Stimulated activated naive B cell treated with anti-CD40 and anti-IgM and Interleukin-4, amounts not matched to agents 10 μg/mL and 1 μg/mL and 100 μg/mL, for 72 hours (primary cell): ENCODE data around the gene SOWAHC.
"Not testable (repeated sequence)": the region's sequence is repeated elsewhere in the genome, so short reads cannot be mapped to it uniquely, and the experiment has no call there.

ENCODE experiments used
- ATAC-seq, 2 donors: fragments of 150-1000 bp; cut with Tn5 transposase; replicated peaks; 2 replicates each; pipeline ENCODE4 v1.10.0; 2021; ENCODE audit warnings: moderate library complexity in 1 of 2
- DNase-seq: peaks from one replicate; pipeline ENCODE4 v3.0.0; 2021
- H3K27ac Mint-ChIP-seq: one replicate; pipeline ENCODE4 v1.8.0; 2022; ENCODE audit warnings: mild to moderate bottlenecking, mixed read lengths
- H3K27me3 Mint-ChIP-seq, 2 donors: one replicate each; pipeline ENCODE4 v1.8.0; 2022; ENCODE audit warnings: mixed read lengths in 2 of 2
- H3K36me3 Mint-ChIP-seq, 2 donors: one replicate each; pipeline ENCODE4 v1.8.0; 2022; ENCODE audit warnings: mixed read lengths in 2 of 2, mild to moderate bottlenecking in 1 of 2
- H3K4me1 Mint-ChIP-seq, 2 donors: one replicate each; pipeline ENCODE4 v1.8.0; 2022; ENCODE audit warnings: mixed read lengths in 2 of 2, mild to moderate bottlenecking in 1 of 2
- H3K4me3 Mint-ChIP-seq, 2 donors: one replicate each; pipeline ENCODE4 v1.8.0; 2022; ENCODE audit warnings: mild to moderate bottlenecking in 2 of 2, mixed read lengths in 2 of 2, moderate library complexity in 1 of 2
- H3K9me3 Mint-ChIP-seq, 2 donors: one replicate each; pipeline ENCODE4 v1.8.0; 2022; ENCODE audit warnings: mixed read lengths in 2 of 2, mild to moderate bottlenecking in 1 of 2

SOWAHC gene

DNA sequence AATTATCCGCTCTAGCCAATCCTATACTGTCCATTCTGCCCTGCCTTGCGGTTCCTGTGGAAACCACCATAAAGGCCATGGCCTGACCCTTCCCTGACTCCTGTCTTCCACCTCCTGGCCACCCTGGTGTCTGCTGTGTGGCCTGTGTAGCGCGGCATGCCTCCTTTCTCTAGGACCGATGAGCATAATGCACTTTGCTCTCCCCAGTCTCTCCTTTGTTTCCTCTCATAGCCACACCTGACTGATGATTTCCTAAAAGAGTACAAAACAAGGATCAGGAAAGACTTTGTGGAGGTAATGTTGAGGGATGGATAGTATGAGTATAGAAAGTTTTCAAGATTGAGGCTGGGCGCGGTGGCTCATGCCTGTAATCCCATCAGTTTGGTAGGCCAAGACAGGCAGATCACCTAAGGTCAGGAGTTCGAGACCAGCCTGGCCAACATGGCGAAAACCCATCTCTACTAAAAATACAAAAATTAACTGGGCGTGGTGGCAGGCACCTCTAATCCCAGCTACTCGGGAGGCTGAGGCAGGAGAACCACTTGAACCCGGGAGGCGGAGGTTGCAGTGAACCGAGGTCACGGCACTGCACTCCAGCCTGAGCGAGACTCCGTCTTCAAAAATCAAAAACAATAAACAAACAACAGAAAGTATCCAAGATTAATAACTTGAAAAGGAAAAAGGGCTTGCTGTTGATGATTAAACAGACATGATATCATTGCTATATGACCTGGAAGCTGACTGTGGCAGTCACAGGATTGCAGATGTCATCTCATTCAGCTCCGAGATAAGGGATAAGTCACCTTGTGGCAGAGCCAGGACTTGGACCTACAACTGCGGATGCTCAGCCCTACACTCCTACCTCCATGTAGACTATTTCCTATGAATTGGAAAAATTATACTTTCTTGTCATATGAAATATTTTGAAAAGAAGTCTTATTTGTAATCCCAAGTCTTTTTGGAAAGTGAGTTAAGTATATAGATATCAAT, 16.6 kb downstream of the SOWAHC start:
- Mint-ChIP-seq H3K36me3 (no peaks in the 10 kb centered on the region), H3K27ac (no peak overlapping the region), H3K4me1 (no peaks in the 10 kb centered on the region), H3K4me3 (no peak overlapping the region), H3K9me3 (no peaks in the 10 kb centered on the region), H3K27me3 (peaks cover 0 to 16% of the 10 kb centered on the region in 2 donors)
- no peak for ATAC-seq
- no peak for DNase-seq

DNA sequence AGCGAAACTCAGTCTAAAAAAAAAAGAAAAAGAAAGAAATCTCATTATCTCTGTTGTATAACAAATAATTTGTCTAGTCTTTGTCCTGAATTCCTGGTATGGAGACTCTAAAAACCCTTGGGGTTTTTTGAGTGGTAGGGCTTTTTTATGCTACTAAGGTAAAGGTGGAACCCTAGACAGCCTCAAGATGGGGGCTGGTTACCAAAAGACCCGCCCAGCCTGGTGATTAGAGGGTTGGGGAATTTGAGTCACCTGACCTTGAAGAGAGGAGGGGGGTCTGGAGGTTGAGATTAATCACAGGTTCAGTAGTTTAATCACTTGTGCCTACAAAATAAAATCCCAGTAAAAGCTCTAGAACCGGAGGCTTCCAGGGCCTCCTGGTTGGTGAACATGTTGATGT, 17.6 kb downstream of the SOWAHC start:
- Mint-ChIP-seq H3K9me3 (no peaks in the 10 kb centered on the region), H3K27ac (no peak overlapping the region), H3K36me3 (no peaks in the 10 kb centered on the region), H3K4me1 (no peaks in the 10 kb centered on the region), H3K27me3 (peaks cover 0 to 12% of the 10 kb centered on the region in 2 donors), H3K4me3 (no peak overlapping the region)
- ATAC-seq = no peak
- DNase-seq = no peak

GRCh38 chr2:109632158-109632789, 18.1 kb downstream of the SOWAHC start:
- H3K4me1 Mint-ChIP-seq = no peaks in the 10 kb centered on the region
- no peaks in the 10 kb centered on the region for H3K36me3 Mint-ChIP-seq
- H3K27me3 Mint-ChIP-seq = peaks cover 0 to 10% of the 10 kb centered on the region in 2 donors
- no peaks in the 10 kb centered on the region for H3K9me3 Mint-ChIP-seq
- no peak overlapping the region for H3K4me3 Mint-ChIP-seq
- no peak for ATAC-seq
- no peak overlapping the region for H3K27ac Mint-ChIP-seq
- DNase-seq = no peak

DNA sequence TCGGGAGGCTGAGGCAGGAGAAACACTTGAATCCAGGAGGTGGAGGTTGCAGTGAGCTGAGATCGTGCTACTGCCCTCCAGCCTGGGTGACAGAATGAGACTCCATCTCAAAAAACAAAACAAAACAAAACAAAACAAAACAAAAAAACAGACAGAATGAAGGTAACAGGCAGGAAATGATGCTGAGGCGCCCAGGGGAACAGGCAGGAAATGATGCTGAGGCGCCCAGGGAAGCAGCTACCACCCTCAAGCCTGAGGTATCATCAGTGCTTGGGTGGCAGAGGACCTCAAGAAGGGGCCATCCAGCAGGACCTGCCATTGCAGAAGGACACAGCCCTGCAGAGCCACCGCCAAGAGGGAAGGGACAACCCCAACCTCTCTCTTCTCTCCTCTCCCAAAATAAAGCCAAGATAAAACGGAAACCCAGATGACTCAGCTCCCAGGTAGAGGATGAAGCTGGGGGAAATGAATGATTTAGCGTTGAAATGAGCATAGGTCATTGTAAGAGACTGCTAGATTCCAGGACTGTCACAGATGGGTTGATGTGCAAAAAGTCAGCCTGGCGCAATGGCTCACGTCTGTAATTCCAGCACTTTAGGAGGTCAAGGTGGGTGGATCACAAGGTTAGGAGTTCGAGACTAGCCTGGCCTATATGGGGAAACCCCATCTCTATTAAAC, 19.3 kb downstream of the SOWAHC start:
- peaks cover 0 to 2% of the 10 kb centered on the region in 2 donors for H3K4me1 Mint-ChIP-seq
- DNase-seq (no peak), ATAC-seq (no peak)
- no peaks in the 10 kb centered on the region for H3K9me3 Mint-ChIP-seq
- peaks cover 3 to 4% of the 10 kb centered on the region in 2 donors for H3K27me3 Mint-ChIP-seq
- no peak overlapping the region for H3K27ac Mint-ChIP-seq
- H3K4me3 Mint-ChIP-seq = no peak overlapping the region
- H3K36me3 Mint-ChIP-seq = no peaks in the 10 kb centered on the region

DNA sequence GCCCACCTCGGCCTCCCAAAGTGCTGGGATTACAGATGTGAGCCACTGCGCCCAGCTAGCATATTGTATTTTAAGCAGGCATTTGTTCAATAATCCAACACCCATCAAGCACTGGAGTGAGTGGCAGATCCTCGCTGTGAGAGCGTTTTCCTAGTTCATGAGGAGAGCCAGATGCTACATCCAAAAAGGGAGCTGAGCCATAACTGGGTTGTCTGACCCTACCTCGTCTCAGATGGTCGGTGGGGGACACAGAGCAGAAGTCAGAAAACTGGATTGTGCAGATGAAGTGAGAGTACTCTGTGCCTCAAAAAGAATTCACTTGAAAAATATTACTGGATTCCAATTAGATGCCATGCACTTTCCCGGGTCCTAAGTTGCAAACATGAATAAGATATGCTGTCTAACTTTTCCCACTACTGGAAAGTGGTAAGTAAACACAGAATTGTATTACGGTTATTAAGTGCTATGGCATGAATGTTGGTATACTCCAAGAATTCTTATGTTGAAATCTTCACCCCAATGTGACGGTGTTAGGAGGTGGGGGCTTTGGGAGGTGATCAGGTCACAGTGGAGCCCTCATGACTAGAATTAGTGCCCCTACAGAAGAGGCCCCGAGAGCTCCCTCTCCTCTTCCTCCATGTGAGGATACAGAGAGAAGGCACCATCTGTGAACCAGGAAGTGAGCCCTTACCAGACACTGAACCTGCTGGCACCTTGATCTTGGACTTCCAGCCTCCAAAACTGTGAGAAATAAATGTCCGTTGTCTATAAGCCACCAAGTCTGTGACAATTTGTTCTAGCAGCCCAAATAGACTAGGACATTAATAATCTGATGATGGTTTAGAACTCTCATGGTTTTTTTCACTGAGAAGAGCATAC, 21.5 kb downstream of the SOWAHC start:
- H3K9me3 Mint-ChIP-seq = no peaks in the 10 kb centered on the region
- ATAC-seq (no peak), DNase-seq (no peak)
- no peaks in the 10 kb centered on the region for H3K36me3 Mint-ChIP-seq
- peaks cover 0 to 2% of the 10 kb centered on the region in 2 donors for H3K4me1 Mint-ChIP-seq
- no peak overlapping the region for H3K27ac Mint-ChIP-seq
- no peak overlapping the region for H3K4me3 Mint-ChIP-seq
- H3K27me3 Mint-ChIP-seq = peaks cover 3 to 4% of the 10 kb centered on the region in 2 donors

DNA sequence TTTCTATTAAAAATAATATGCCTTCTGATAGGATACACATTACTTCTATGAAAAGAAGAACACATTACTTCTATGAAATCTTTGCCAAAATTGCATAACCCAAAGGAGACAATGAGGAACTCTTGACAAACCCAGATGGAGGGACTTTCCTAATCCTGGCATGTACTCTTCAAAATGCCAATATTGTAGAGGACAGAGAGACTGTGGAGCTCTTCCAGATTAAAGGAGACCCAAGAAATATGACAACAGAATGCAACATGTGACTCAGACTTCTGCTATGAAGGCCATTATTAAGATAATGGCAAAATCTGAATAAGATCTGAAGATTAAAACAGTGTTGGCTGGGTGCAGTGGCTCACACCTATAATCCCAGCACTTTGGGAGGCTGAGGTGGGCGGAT, 22.2 kb downstream of the SOWAHC start:
- DNase-seq = no peak
- no peak for ATAC-seq
- H3K4me1 Mint-ChIP-seq = peaks cover 0 to 2% of the 10 kb centered on the region in 2 donors

DNA sequence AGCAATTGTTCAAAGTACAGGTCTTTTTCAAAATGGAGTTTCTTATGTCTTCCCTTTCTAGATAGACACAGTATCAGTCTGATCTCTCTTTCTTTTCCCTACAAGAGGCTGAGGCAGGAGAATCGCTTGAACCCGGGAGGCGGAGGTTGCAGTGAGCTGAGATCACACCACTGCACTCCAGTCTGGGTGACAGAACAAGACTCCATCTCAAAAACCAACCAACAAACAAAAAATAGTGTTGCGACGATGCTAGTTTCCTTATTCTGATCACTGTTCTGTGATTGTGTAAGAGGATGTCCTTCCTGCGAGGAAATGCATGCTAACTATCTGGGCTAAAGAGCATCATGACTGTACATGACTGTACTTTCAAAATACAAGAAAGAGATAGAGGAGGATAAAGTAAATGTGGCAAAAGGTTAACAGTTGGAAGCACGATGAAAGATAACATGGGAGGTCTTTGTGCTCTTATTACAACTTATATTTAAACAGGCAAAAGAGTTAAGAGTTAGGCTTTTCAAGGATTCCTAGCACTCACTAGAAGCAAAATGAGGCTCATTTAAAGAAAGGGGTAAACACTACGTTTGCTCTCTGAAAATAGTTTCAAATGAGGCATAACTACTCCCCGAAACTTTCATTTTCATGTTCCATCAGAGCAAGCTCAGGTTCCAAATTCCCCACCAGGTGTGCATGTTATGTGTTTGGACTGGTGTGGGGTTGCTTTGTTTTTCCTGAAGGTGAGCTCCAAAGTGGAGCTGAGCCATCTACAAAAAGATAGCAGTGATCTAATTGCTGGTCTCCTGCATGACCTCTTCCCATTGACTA, 23.8 kb downstream of the SOWAHC start:
- Mint-ChIP-seq H3K27ac (no peak overlapping the region), H3K36me3 (no peaks in the 10 kb centered on the region), H3K27me3 (peaks cover 3 to 4% of the 10 kb centered on the region in 2 donors), H3K4me3 (no peak overlapping the region), H3K9me3 (no peaks in the 10 kb centered on the region), H3K4me1 (peaks cover 0 to 2% of the 10 kb centered on the region in 2 donors)
- DNase-seq (no peak), ATAC-seq (no peak)

More for the DNA sequence above, 22.2 kb downstream of the SOWAHC start:
- Mint-ChIP-seq H3K36me3 (no peaks in the 10 kb centered on the region), H3K4me3 (no peak overlapping the region), H3K9me3 (no peaks in the 10 kb centered on the region), H3K27me3 (peaks cover 3 to 4% of the 10 kb centered on the region in 2 donors), H3K27ac (no peak overlapping the region)

GRCh38 chr2:109638795-109639194, 24.6 kb downstream of the SOWAHC start:
- no peak overlapping the region for H3K4me3 Mint-ChIP-seq
- H3K9me3 Mint-ChIP-seq = no peaks in the 10 kb centered on the region
- H3K4me1 Mint-ChIP-seq = peaks cover 0 to 2% of the 10 kb centered on the region in 2 donors
- DNase-seq (no peak), ATAC-seq (no peak)
- H3K36me3 Mint-ChIP-seq = no peaks in the 10 kb centered on the region
- peaks cover 3 to 4% of the 10 kb centered on the region in 2 donors for H3K27me3 Mint-ChIP-seq
- no peak overlapping the region for H3K27ac Mint-ChIP-seq

DNA sequence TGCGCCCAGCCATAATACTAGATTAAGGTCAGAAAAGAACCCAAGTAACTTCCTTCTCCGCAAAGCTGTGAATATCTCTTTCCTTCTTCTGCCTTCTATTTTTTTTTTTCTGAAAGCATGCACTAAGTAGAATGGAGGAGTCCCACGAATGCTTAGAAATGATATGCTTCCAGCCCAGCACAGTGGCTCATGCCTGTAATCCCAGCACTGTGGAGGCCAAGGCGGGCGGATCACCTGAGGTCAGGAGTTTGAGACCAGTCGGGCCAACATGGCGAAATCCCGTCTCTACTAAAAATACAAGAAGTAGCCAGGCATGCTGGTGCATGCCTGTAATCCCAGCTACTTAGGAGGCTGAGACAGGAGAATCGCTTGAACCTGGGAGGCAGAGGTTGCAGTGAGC, 25.8 kb downstream of the SOWAHC start:
- H3K9me3 Mint-ChIP-seq, DNase-seq, H3K27ac Mint-ChIP-seq, H3K4me1 Mint-ChIP-seq, H3K27me3 Mint-ChIP-seq, ATAC-seq, H3K36me3 Mint-ChIP-seq, H3K4me3 Mint-ChIP-seq: not testable (repeated sequence)

DNA sequence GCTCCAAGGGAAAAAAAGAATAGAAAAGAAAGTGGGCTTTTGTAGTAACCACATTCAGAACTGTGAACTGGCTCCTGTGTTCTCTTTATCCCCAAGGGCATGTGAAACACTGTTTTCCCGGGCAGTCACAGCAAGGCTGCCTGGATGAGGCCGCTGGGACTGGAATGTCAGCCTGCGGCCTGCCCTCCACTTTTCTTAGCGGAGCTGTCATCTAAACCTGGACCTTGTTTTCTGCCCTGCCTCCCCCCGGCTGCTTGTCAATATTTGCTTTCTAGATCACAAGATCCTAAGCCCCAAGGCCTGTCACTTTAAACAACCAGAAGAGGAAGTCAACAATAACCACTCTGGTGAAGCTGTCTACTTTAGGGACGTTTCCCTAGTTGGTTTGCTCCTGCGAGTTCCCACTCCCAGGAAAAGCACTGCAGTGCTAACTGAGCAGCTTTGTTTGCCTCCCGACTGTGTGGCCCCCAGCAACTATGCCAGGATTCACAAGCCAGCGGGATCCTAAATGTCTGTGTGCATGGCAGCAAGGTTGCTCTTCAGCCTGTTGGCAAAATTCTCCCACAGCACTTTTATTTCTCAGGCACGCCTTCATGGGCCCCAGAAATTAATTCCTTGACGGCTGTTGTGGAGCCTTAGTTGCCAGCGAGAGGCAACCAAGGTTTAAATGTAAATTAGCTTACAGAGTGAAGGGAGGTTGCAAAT, 30.6 kb downstream of the SOWAHC start:
- no peaks in the 10 kb centered on the region for H3K9me3 Mint-ChIP-seq
- H3K4me3 Mint-ChIP-seq = no peak overlapping the region
- H3K36me3 Mint-ChIP-seq = no peaks in the 10 kb centered on the region
- H3K27ac Mint-ChIP-seq = no peak overlapping the region
- no peaks in the 10 kb centered on the region for H3K4me1 Mint-ChIP-seq
- ATAC-seq (no peak), DNase-seq (no peak)
- peaks cover 0 to 2% of the 10 kb centered on the region in 2 donors for H3K27me3 Mint-ChIP-seq

GRCh38 chr2:109645412-109646184, 31.4 kb downstream of the SOWAHC start:
- no peak for DNase-seq
- Mint-ChIP-seq H3K4me1 (no peaks in the 10 kb centered on the region), H3K9me3 (no peaks in the 10 kb centered on the region), H3K27ac (no peak overlapping the region), H3K36me3 (no peaks in the 10 kb centered on the region), H3K4me3 (no peak overlapping the region), H3K27me3 (peaks cover 0 to 9% of the 10 kb centered on the region in 2 donors)
- no peak for ATAC-seq

DNA sequence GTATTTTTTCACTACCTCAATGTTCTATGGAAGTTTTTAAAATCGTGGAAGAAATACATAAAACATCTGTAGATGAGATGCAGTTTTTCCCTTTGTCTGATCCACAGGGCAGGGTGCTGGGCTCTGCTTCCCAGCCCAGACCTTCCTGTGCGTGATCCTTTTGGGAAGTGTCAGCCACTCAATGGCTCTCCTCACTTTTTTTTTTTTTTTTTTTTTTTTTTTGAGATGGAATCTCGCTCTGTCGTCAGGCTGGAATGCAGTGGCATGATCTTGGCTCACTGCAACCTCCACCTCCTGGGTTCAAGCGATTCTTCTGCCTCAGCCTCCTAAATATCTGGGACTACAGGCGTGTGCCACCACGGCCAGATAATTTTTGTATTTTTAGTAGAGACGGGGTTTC, 32.8 kb downstream of the SOWAHC start:
- Mint-ChIP-seq H3K27ac (no peak overlapping the region), H3K4me1 (no peaks in the 10 kb centered on the region), H3K36me3 (no peaks in the 10 kb centered on the region), H3K27me3 (peaks cover 0 to 19% of the 10 kb centered on the region in 2 donors), H3K4me3 (no peak overlapping the region), H3K9me3 (no peaks in the 10 kb centered on the region)
- DNase-seq = no peak
- ATAC-seq = no peak
